ENCODE measurements around the gene GCNT2.
"Not testable (repeated sequence)": the region's sequence is repeated elsewhere in the genome, so short reads cannot be mapped to it uniquely, and the experiment has no call there.

Gene GCNT2

DNA sequence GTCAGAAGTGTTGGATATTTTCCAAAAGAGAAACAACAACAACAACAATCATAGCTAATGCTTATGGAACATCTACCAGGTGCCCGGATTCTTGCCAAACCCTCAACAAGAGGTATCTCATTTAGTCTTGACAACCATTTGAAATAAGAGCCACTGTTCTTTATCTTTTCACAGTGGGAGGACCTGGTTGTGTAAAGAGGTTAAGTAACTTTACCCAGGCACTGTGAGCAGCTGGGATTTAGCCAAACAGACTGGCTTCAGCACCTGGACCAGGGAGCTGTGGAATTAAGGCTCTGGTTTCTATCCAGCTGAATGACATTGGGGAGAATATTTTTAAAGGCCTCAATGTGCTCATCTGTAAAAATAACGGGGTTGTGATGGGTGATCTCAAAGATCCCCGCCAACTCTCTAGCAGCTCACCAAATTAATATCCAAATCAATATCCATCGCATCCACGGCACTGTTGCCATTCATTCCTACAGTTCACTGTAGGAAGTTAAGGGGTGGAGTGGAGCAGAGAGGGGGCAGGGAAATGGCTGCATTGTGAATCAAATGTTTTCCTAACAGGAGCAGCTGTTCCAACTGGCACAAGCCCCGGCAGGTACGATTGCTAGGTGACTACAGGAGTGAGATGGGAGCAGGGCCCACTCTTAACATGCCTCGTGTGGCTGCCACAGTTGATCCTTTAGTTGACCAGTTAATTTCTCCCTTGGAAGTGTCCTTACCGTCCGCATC is 61.8 kb downstream of the GCNT2 start:
- FAIRE-seq: no peak

DNA sequence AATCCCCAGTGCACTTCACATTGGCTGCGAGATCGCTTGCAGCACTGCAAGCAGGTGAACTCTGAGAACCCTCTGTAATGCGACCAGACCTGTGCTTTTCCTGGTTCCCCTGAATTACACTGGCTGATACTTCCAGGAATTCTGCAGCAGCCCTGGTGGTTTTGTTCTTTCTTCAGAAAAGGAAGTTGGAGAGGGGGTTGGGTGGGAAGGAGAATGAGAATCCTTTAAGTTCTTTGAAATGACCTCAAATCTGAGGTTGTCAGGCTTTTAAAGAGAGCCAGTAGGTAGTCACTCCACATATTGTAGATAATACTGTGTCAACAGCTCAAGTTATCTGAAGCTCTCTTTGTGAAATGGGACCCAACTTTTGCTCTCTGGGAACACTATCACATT is 62.4 kb downstream of the GCNT2 start:
- no peak for FAIRE-seq

GRCh38 chr6:10584607-10585006 is 63.5 kb downstream of the GCNT2 start:
- FAIRE-seq: no peak

DNA sequence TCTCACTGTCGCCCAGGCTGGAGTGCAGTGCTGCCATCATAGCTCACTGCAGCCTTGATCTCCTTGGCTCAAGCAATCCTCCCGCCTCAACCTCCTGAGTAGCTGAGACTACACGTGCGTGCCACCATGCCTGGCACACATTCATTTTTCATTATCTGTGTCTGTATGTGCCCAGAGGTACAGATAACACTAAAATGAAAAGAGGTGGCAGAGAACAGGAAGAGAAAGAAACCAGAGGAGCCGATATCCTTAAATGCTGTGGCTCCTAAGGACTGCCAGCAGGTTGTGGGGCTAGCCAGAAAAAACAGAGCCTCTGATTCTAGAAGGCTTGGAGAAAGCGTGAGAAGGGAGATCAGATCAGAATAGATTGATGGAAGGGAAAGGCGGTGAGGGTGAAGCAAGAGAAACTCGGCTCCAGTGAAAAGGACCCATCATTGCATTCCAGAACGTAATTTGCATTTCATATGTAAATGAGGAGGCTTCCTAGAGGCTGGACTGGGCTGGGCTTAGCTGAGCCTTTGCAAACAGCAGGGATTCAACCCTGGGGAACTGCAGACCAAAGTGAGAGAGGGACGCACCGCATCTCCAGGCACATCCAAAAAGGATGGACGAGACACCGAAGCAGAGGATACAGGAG is 64.2 kb downstream of the GCNT2 start:
- FAIRE-seq: no peak

- FAIRE-seq: no peak
Measured at GRCh38 chr6:10586302-10586701, 65.2 kb downstream of the GCNT2 start.

GRCh38 chr6:10587656-10588406 is 66.7 kb downstream of the GCNT2 start:
- no peak for FAIRE-seq

GRCh38 chr6:10588562-10589428 is 67.6 kb downstream of the GCNT2 start:
- no peak for FAIRE-seq

- FAIRE-seq: no peak
Measured at GRCh38 chr6:10589429-10589727, 68.2 kb downstream of the GCNT2 start.

GRCh38 chr6:10589983-10590382 is 68.8 kb downstream of the GCNT2 start:
- FAIRE-seq: no peak

DNA sequence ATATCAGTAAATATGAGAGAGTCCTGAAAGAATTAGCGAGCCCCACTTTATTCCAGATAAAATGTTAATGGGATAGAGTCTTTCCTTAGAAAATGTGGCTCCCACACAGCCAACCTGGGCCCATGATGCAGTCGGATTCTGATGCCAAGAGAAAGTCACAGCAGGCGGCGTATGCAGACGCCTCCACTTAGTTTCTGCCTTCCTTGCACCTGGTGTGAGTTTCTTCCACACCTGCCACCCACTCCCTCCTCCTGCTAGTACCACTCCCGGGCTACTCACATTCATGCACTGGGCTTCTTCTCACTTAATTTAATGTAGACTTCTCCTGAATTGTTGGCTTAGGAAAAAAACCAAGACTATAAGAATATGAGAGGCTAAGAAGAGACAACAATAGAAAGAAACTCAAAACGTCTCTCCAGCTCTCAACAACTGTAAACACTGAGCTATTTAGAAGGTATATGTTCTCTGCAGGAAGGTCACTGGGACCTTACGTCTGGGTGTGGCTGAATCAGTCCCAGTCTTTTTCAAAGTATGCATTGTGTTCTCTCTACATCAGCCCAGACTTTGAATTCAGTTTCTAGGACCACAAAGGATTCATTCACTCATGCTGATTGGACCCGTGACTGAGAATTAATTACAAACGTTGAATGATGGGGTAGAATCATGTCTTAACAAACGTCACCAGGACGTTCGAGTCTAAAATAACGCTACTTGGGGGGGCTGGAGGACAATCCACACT is 70.4 kb downstream of the GCNT2 start:
- FAIRE-seq: no peak

- FAIRE-seq: no peak
Measured at GRCh38 chr6:10595731-10596664, 74.8 kb downstream of the GCNT2 start.

- no peak for FAIRE-seq
Measured at GRCh38 chr6:10597499-10598001, 76.4 kb downstream of the GCNT2 start.

DNA sequence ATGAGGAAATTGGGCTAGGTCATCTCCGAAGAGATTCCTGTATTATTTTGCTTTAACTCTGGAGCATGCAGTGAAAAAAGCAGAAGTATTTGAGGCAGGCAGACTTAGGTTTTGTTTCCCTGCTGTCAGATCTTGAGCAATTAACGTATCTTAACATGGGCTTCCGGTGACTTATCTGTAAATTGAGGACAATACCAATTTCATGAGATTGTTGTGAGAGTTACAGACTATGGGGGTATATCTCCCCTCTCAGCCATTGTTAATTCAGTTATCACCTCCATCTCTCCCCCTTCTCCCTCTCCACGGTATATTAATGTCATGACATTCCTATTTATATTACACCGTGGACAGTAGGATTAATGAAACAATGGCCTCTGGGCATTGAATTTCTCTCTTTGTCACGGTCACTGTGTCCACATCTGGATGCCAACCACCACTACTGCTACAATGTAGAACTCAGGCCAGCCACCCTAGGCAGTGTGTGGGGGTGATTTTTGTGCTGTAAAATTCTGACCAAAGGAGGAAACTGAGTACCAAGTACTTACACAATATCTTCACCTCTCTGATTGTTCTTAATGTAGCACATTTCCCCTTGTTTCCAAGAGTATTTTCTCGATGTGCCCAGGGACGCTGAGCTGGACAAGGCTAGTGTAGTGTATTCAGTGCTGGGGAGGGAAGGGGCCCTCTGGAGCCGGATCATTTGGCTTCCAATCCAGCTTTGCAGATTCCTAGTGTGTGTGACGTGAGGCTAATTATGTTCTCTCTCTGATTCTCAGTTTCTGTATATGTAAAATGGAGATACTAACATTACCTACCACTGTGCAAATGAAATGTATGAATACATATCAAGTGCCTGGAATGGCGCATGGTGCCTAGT is 77.2 kb downstream of the GCNT2 start:
- no peak for FAIRE-seq

GRCh38 chr6:10599046-10599445 is 77.9 kb downstream of the GCNT2 start:
- FAIRE-seq: no peak

DNA sequence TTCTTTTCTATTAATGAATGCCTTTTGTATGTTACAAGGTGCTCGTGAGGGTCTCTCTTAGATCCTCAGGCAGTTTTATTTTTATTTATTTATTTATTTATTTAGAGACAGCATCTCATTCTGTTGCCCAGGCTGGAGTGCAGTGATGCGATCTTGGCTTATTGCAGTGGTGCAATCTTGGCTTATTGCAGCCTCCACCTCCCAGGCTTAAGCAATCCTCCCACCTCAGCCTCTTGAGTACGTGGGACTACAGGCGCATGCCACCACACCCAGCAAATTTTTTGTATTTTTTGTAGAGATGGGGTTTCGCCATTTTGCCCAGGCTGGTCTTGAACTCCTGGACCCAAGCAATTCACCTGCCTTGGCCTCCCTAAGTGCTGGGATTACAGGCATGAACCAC is 79.5 kb downstream of the GCNT2 start:
- FAIRE-seq: not testable (repeated sequence)

GRCh38 chr6:10603219-10603618 is 82.1 kb downstream of the GCNT2 start:
- no peak for FAIRE-seq

GRCh38 chr6:10609038-10609437 is 87.9 kb downstream of the GCNT2 start:
- no peak for FAIRE-seq

DNA sequence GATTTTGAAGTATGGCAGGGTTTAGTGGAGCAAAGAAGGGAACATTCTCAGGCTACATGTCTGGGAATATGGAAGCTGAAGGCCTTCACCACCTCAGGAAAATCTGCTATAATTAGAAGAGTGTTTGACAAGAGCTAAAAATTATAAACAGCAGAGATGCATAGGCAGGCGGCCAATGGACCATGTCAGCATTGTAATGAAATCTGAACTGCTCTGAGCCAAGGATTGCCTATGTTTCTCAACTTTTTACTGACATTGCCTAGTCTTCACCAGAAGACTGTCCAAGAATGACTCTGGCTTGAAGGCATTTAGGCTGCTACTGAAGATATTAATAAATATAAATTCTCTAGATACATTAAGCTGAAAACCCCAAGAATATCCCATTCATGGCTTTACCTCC is 89.1 kb downstream of the GCNT2 start:
- FAIRE-seq: no peak

- FAIRE-seq: no peak
Measured at GRCh38 chr6:10612161-10612560, 91.0 kb downstream of the GCNT2 start.

- no peak for FAIRE-seq
Measured at GRCh38 chr6:10613077-10613476, 91.9 kb downstream of the GCNT2 start.

Data from A204.1 (cell line).